NCI-H146 treated with DMSO at 0.1 percent for 48 hours (cell line): ENCODE data around the gene CCDC182.

Experiments used
- DNase-seq: peaks from one replicate; lab custom pipeline; 2025; ENCODE audit not compliant: unreplicated experiment; lab: John Stamatoyannopoulos, UW

The CCDC182 gene

DNA sequence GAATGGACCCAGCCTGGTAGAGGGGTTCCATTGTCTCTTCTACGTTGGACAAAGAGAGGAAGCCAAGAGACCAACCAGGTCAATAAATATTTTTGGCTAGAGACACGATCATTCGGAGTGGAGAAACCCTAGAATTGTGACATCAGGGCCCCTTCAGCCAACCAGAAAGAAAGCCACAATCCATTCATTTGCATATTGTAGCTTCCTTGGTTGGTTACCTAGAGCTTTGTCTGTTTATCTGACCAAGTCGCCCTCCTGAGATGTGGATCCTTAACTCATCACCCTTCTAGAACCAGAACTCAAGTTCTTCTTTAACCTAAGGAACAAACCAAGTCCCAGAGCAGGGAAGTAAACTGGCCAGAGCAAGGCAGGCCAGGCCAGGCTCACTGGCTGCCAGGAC, at the start of gene CCDC182:
Gene CCDC182, minus strand, starts transcription at position 58 of the 400 bp plus-strand sequence. Its CDS starts 27 bp downstream, at position 31.
- no peak for DNase-seq

GRCh38 chr17:57794841-57795240, 49.7 kb upstream of the CCDC182 start:
- no peak for DNase-seq

DNA sequence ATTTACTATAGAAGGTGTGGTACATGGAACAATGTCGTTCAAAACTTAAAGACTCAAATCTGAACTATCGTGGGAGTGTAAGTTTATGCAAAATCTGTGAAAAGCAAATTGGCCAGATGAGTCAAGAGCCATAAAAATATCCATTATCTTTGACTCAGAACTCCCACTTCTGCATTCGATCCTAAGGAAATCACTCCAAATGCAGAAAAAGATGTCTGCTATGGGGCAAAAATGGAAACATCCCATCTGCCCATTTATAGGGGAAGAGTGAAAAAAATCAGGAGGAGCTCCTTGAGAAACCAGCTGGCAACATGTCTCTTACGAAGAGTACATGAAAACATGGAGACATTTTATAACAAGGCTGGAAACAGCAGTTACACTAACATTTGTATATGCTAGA, 43.6 kb upstream of the CCDC182 start:
- no peak for DNase-seq

GRCh38 chr17:57785022-57785421, 39.9 kb upstream of the CCDC182 start:
- DNase-seq, result no peak

DNA sequence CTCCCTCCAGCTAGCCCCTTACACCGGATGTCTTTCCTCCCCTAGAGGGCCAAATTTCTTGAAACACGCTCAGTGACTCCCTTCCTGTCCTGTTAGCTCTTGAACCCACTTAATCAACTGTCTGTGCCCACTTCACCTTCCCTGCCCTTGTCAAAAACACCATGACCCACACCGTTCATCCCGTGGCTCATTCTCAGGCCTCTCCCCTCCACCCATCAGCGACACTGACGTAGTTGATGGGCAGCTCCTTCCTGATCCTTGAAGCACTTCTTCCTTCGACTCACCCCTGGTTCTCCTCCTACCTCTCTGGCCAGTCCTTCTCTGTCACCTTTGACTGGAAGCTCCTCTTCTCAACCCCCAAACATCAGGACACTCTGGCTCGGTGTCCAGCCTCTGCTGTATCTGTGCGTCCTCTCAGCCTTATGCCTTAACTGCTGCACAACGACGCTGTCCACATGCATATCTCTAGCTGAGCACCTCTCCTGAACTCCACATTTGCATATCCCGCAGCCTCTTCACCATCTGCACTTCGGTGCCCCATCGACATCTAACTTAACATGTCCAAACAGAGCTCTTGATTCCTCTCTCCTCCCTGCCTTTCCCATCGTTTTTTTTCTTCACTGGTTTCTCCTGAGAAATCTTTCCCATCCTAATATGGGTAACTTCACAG, 39.3 kb upstream of the CCDC182 start:
- DNase-seq, result no peak

- peak; percentile 51 for DNase-seq
These were observed 38.2 kb upstream of the CCDC182 start for GRCh38 chr17:57783338-57783742.

DNA sequence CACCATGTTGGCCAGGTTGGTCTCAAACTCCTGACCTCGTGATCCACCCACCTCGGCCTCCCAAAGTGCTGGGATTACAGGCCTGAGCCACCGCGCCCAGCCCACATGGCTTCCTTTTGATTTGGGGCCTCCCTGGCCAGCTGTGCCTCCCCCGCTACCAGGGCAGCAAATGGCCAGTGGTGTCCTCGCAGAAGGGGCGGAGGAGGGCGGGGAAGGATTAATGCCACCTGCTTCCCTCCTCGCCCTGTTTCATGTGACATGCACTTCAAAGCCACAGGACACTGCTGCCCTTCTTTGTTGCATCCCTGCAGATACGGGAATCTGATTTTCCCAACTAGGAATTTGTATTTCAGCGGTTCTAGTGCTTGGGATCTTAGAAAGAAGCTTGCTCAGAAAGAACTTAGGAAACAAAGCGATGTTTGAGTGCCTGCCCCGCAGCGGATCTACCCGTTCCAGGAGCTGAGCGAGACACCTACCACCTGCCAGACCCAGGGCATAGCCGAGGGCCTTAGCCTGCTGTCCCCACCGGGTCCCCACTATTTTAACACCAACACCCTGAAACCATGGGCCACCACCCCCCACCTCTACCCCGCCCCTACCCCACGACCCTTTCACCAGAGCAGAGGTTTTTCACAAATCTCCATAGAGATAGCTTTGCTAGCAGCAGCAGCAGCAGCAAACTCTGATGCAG, 37.7 kb upstream of the CCDC182 start:
- DNase-seq, result peak; percentile 33

GRCh38 chr17:57782062-57782490, 37.0 kb upstream of the CCDC182 start:
- no peak for DNase-seq

GRCh38 chr17:57781386-57782061, 36.4 kb upstream of the CCDC182 start:
- DNase-seq, result no peak

DNA sequence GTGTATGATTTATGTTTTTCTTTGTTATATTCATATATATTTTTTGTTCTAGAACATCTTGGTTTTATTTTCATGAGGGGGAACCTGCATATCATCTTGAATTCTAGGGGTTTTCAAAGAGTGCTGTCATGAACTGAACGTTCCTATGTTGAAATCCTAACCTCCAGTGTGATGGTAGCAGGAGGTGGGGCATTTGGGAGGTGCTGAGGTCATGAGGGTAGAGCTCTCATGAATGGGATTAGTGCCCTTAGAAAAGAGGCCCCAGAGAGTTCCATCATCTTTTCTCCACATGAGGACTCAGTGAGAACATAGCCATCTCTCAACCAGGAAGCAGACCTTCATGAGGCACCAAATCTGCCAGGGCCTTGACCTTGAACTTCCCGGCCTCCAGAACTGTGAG, 34.6 kb upstream of the CCDC182 start:
- DNase-seq, result no peak

DNA sequence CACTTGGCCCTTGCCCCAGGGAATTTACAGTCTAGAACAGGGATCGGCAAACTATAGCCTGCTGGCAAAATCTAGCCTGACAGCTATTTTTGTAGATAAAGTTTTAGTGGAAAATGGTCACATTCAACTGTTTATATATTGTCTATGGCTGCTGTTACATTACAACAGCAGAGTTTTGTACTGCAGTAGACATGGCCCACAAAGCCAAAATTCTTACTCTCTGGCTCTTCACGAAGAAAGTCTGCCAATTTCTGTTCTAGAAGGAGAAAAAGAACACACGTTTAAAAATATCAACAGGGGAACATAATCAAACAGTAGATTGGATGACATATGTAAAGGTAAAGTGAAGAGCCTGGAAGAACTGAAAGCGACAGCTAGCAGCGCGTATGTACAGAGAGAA, 33.2 kb upstream of the CCDC182 start:
- no peak for DNase-seq

GRCh38 chr17:57776366-57776765, 31.3 kb upstream of the CCDC182 start:
- no peak for DNase-seq

DNA sequence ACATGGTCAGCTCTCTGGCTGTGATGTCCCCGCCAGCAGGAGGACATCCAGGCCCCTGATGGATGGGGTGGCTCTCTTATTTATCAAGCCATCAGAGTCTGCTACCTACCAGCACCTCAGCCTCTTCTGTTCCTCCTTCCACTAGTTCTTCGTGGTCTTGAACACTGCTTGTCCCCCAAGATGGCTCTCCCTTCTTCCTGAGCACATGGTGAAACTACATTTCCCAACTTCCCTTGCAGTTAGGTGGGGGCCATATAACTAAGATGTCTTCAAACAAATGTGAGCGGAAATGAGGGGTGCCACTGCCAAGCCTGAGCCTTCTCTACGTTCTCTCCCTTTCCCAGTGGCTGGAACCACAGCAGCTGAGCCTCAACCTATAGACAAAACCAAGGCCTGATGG, 29.8 kb upstream of the CCDC182 start:
- no peak for DNase-seq

- no peak for DNase-seq
These were observed 28.5 kb upstream of the CCDC182 start for GRCh38 chr17:57773557-57773956.

DNA sequence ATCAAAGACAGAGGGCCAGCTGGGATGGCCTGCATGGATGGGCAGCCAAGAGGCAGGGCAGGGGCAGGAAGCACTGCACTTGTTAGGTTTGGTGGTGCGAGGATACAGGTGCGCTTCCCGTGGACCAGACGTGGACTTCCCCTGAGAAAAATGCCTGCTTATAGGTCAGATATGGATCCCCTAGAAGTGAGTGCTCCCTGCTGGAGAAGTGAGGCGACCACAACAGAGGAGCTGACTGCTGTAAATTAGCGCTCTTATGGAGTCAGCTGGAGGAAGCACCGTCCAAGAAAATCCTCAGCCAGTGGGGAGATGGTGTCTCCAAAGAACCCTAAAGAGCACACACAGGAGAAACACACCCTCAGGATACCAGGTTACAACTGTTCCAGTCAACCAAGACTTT, 27.7 kb upstream of the CCDC182 start:
- DNase-seq, result no peak

DNA sequence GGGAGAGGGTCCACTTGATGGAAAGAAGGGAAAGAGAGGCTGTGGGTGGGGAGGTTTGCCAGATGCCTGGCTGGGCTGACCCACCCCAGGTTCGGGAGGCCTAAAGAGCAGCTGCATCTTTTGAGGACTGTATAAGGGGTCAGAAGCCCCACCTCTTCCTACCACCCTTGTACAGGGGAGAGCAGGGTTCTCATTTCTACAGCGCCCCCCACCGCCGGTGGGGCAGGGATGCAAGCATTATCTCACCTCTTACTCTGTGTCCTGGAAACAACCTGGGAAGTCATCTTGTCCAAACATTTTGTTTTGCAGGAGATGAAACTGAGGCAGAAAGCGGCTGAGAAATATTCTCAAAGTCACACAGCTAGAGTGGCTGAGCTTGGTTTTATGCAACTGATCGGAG, 22.5 kb upstream of the CCDC182 start:
- DNase-seq, result no peak

DNA sequence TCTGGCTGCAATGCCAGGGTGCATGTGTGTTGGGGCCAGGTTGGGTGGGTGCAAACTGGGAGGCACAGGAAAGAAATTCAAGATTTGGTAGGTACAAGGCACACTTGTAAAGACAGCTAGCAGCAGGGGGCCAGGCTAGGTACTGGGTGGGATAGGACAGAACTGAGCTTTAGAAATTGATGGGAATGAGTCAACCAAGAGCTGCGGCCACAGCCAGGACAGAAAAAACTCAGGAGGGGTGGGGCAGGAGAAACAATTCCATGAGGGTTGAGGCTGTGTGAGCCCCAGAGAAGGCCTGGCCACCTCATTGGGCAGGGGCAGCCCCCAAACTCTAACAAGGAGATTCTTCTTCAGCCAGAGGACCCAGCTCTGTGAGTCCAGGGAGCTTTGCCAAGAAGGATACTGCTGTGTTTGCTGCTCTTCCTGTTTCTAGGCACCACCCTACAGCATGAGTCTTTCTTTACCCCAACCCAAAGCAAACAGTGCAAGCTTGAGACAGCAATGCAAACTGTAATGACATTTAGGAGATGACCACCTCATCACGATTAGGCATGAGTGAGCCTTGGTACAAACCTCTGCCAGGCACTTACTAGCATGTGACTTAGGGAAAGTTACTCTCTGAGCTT, 21.3 kb upstream of the CCDC182 start:
- DNase-seq, result no peak

GRCh38 chr17:57762452-57763395, 17.6 kb upstream of the CCDC182 start:
- peak; percentile 40 for DNase-seq

- no peak for DNase-seq
These were observed 16.8 kb upstream of the CCDC182 start for GRCh38 chr17:57761887-57762286.

DNA sequence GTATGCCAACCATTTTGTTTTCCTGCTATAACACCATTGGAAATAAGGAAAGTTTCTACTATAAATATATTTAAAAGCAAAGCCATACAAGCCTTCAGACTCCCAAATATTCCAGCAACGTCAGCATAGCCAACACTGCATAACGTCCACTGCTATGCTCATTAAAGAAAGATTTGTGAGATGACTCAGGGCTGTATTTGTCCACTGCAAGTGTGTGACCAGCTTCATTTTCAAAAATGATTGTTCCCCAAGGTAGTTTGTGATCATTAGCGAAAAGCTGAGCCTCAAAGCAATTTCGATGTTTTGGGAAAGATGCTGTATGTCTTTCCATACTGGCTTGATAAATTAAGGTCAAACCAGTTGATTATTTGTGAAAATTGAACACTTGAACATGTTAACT, 14.9 kb upstream of the CCDC182 start:
- no peak for DNase-seq

DNA sequence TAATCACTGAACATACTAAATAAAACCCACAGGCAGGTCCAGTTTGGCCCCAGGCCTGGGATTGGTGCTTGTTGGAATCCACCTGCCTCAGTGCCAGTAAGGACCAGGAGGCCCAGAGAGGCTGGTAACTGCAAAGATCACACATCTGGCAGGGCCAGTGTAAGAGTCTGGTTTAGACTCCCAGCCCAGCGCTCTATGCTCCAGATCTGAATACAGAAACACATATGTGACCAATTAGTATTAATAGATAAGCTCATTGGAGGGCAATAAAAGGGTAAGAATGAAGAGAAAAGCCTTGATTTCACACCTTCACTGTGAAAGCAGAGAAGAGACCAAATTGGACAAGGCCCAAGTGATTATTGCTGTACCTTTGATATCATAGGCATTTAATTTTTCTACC, 13.6 kb upstream of the CCDC182 start:
- no peak for DNase-seq
